Naive thymus-derived CD4-positive, alpha-beta T cell (primary cell): Measurements from ENCODE around the gene NEK7. TPM values are rescaled to one million over a fixed set of nuclear protein-coding genes. Genes with fewer than 3 reads are reported as not detected.

Experiments used
- ATAC-seq: fragments of 150-1000 bp; cut with Tn5 transposase; 2 replicates; pipeline ENCODE4 v1.10.0; 2021; ENCODE audit warnings: mild to moderate bottlenecking, moderate library complexity
- CTCF ChIA-PET: fragments of 350-600 bp; sonication (Branson Sonifier 250); formaldehyde crosslinking; loops from one replicate; lab custom pipeline; 2021; ENCODE audit warnings: antibody characterized with exemption; lab: Charles Lee
- POLR2A ChIA-PET: fragments of 350-600 bp; sonication (Branson Sonifier 250); formaldehyde crosslinking; loops from one replicate; lab custom pipeline; 2021; ENCODE audit warnings: antibody characterized with exemption, inconsistent platforms; lab: Charles Lee
- DNase-seq, 9 donors: peaks; one replicate each; pipeline versions ENCODE4 v3.0.0 to v3.0.0-alpha.2; 2020 to 2022; ENCODE audit warnings: mixed read lengths in 1 of 9
- H3K27ac ChIP-seq: one replicate; pipeline ENCODE4 v1.7.0; 2013; ENCODE audit warnings: mild to moderate bottlenecking, low read depth, low read length, moderate library complexity
- H3K27me3 ChIP-seq, 2 donors: one replicate each; pipeline ENCODE4 v1.7.0; 2013; ENCODE audit warnings: low read length in 2 of 2, mild to moderate bottlenecking in 2 of 2, moderate library complexity in 2 of 2; ENCODE audit not compliant: control insufficient read depth in 2 of 2, insufficient read depth in 2 of 2
- H3K36me3 ChIP-seq, 3 experiments: 1 replicate in 2 of 3; 2 replicates in 1 of 3; pipeline ENCODE4 v1.7.0; 2013; ENCODE audit warnings: low read length in 3 of 3, mild to moderate bottlenecking in 3 of 3, moderate library complexity in 1 of 3; ENCODE audit not compliant: insufficient read depth in 3 of 3, control insufficient read depth in 2 of 3
- H3K4me1 ChIP-seq, 2 donors: one replicate each; pipeline ENCODE4 v1.7.0; 2013; ENCODE audit warnings: low read length in 2 of 2, mild to moderate bottlenecking in 2 of 2, moderate library complexity in 1 of 2; ENCODE audit not compliant: control insufficient read depth in 2 of 2, insufficient read depth in 2 of 2
- H3K4me3 ChIP-seq: 2 replicates; pipeline ENCODE4 v1.7.0; 2013; ENCODE audit warnings: mild to moderate bottlenecking, low read length
- H3K9me3 ChIP-seq, 3 experiments: 1 replicate in 2 of 3; 2 replicates in 1 of 3; pipeline ENCODE4 v1.7.0; 2013; ENCODE audit warnings: low read length in 3 of 3; ENCODE audit not compliant: control insufficient read depth in 2 of 3
- H3K27ac Mint-ChIP-seq, 9 donors: one replicate each; pipeline ENCODE4 v1.8.0; 2020 to 2022; ENCODE audit warnings: mixed read lengths in 9 of 9, mild to moderate bottlenecking in 8 of 9, moderate library complexity in 5 of 9, inconsistent platforms in 2 of 9
- H3K27me3 Mint-ChIP-seq, 5 donors: one replicate each; pipeline ENCODE4 v1.8.0; 2021 to 2022; ENCODE audit warnings: mixed read lengths in 5 of 5, mild to moderate bottlenecking in 1 of 5
- H3K36me3 Mint-ChIP-seq, 5 donors: one replicate each; pipeline ENCODE4 v1.8.0; 2020 to 2022; ENCODE audit warnings: mixed read lengths in 5 of 5, mild to moderate bottlenecking in 3 of 5, inconsistent platforms in 1 of 5
- H3K4me1 Mint-ChIP-seq, 7 donors: one replicate each; pipeline ENCODE4 v1.8.0; 2020 to 2022; ENCODE audit warnings: mixed read lengths in 7 of 7, mild to moderate bottlenecking in 3 of 7, inconsistent platforms in 1 of 7
- H3K4me3 Mint-ChIP-seq, 10 donors: one replicate each; pipeline ENCODE4 v1.8.0; 2020 to 2022; ENCODE audit warnings: mild to moderate bottlenecking in 10 of 10, mixed read lengths in 10 of 10, moderate library complexity in 6 of 10, inconsistent platforms in 2 of 10
- H3K9me3 Mint-ChIP-seq, 11 donors: one replicate each; pipeline ENCODE4 v1.8.0; 2020 to 2022; ENCODE audit warnings: mixed read lengths in 11 of 11, mild to moderate bottlenecking in 4 of 11, inconsistent platforms in 1 of 11, moderate library complexity in 1 of 11
- intact Hi-C, 2 donors: fragments of 100-400 bp; cut with micrococcal nuclease; formaldehyde crosslinking; loops; one replicate each; pipeline ENCODE4 v1.15.1; 2023
- polyA plus RNA-seq, 2 donors: library from polyadenylated mRNA; unstranded; fragments of 300-500 nt; fragmentation: Illumina TruSeq; gene quantifications; one replicate each; pipeline ENCODE4 v1.2.3, GENCODE V29; 2021
- total RNA-seq, 6 experiments: library from RNA in 5 of 6; stranded (reverse) in 5 of 6; gene quantifications; 1 replicate in 5 of 6; 2 replicates in 1 of 6; pipeline ENCODE4 v1.2.3 and lab custom pipeline; 2021 to 2026

Gene NEK7
- total and polyA plus RNA-seq, 7 experiments from 2014 or later, result 25.1 to 68.4 (median 44.5) TPM

- ATAC-seq (no peak), DNase-seq (no peak)
- POLR2A ChIA-PET, result no interaction called here
These were observed 97.7 kb downstream of the NEK7 start for GRCh38 chr1:198254521-198254920.

GRCh38 chr1:198254948-198255347 lies 98.2 kb downstream of the NEK7 start:
- Mint-ChIP-seq H3K4me1 (peaks cover 25 to 69% (median 56%) of the 10 kb centered on the region in 7 donors), H3K27me3 (no peaks in the 10 kb centered on the region), H3K36me3 (peaks cover 0 to 21% (median 9%) of the 10 kb centered on the region in 5 donors), H3K27ac (peak overlapping the region in 1 of 9 donors; percentile 7), H3K9me3 (peaks cover 0 to 5% (median 0%) of the 10 kb centered on the region in 11 donors), H3K4me3 (no peak overlapping the region)
- no peaks in the 10 kb centered on the region for H3K9me3 ChIP-seq
- no peaks in the 10 kb centered on the region for H3K36me3 ChIP-seq
- H3K27ac ChIP-seq, result no peak overlapping the region
- no peak overlapping the region for H3K4me3 ChIP-seq
- H3K4me1 ChIP-seq, result peaks cover 4% of the 10 kb centered on the region in 2 donors
- intact Hi-C loops, result loop anchor here (1.0 to 5.0 kb wide), 3 partner anchors 53 to 167 kb away; partner anchors contain the start of gene NEK7 (in 2 of the 2)
- CTCF ChIA-PET, result interaction anchor here (0.5 to 1.0 kb wide), 3 partner anchors 8 to 178 kb away, joined by 3 read pairs; no protein-coding TSS in a partner anchor
- POLR2A ChIA-PET, result no interaction called here
- ATAC-seq (no peak), DNase-seq (no peak)
- no peaks in the 10 kb centered on the region for H3K27me3 ChIP-seq

More at GRCh38 chr1:198254521-198254920, 97.7 kb downstream of the NEK7 start:
- Histone ChIP-seq H3K9me3 (no peaks in the 10 kb centered on the region), H3K4me3 (no peak overlapping the region), H3K27ac (no peak overlapping the region), H3K4me1 (peaks cover under 1 to 3% of the 10 kb centered on the region in 2 donors), H3K36me3 (no peaks in the 10 kb centered on the region), H3K27me3 (no peaks in the 10 kb centered on the region)
- Mint-ChIP-seq H3K4me3 (no peak overlapping the region), H3K4me1 (peaks cover 25 to 65% (median 52%) of the 10 kb centered on the region in 7 donors), H3K27me3 (no peaks in the 10 kb centered on the region), H3K27ac (no peak overlapping the region), H3K9me3 (peaks cover 0 to 5% (median 0%) of the 10 kb centered on the region in 11 donors), H3K36me3 (peaks cover 0 to 18% (median 9%) of the 10 kb centered on the region in 5 donors)
- CTCF ChIA-PET, result interaction anchor here (1.0 kb wide), 1 partner anchor 8 kb away, joined by 3 read pairs; no protein-coding TSS in a partner anchor
- intact Hi-C loops, result loop anchor here in 1 of 2 donors (1.0 kb wide), 1 partner anchor 166 kb away; no protein-coding TSS in a partner anchor

GRCh38 chr1:198255784-198256183 lies 99.0 kb downstream of the NEK7 start:
- no peak for DNase-seq
- no peaks in the 10 kb centered on the region for H3K9me3 ChIP-seq
- no peaks in the 10 kb centered on the region for H3K27me3 ChIP-seq
- no peaks in the 10 kb centered on the region for H3K36me3 ChIP-seq
- no peak overlapping the region for H3K27ac Mint-ChIP-seq
- H3K4me3 ChIP-seq, result no peak overlapping the region
- H3K4me1 ChIP-seq, result peaks cover 4% of the 10 kb centered on the region in 2 donors
- peaks cover 32 to 75% (median 61%) of the 10 kb centered on the region in 7 donors for H3K4me1 Mint-ChIP-seq
- ChIA-PET CTCF (interaction anchor here (0.5 kb wide), 1 partner anchor 177 kb away, joined by 3 read pairs; no protein-coding TSS in a partner anchor), POLR2A (no interaction called here)
- ATAC-seq, result no peak
- H3K9me3 Mint-ChIP-seq, result peaks cover 0 to 5% (median 0%) of the 10 kb centered on the region in 11 donors
- no peak overlapping the region for H3K4me3 Mint-ChIP-seq
- intact Hi-C loops, result loop anchor here (5.0 kb wide), 2 partner anchors 53 to 98 kb away; partner anchors contain the start of gene NEK7 (in 2 of the 2)
- H3K27me3 Mint-ChIP-seq, result no peaks in the 10 kb centered on the region
- peaks cover 0 to 22% (median 9%) of the 10 kb centered on the region in 5 donors for H3K36me3 Mint-ChIP-seq
- no peak overlapping the region for H3K27ac ChIP-seq

GRCh38 chr1:198258491-198258890 lies 101.7 kb downstream of the NEK7 start:
- POLR2A ChIA-PET, result no interaction called here
- intact Hi-C loops, result loop anchor here (5.0 kb wide), 2 partner anchors 56 to 101 kb away; partner anchors contain the start of gene NEK7 (in 2 of the 2)
- Histone ChIP-seq H3K9me3 (no peaks in the 10 kb centered on the region), H3K4me3 (no peak overlapping the region), H3K36me3 (no peaks in the 10 kb centered on the region), H3K4me1 (peaks cover 4% of the 10 kb centered on the region in 2 donors), H3K27me3 (no peaks in the 10 kb centered on the region), H3K27ac (no peak overlapping the region)
- no peaks in the 10 kb centered on the region for H3K27me3 Mint-ChIP-seq
- H3K36me3 Mint-ChIP-seq, result peaks cover 0 to 17% (median 12%) of the 10 kb centered on the region in 5 donors
- DNase-seq (no peak), ATAC-seq (no peak)
- peaks cover 0 to 3% (median 0%) of the 10 kb centered on the region in 11 donors for H3K9me3 Mint-ChIP-seq
- H3K4me3 Mint-ChIP-seq, result no peak overlapping the region
- peaks cover 21 to 63% (median 42%) of the 10 kb centered on the region in 7 donors for H3K4me1 Mint-ChIP-seq
- CTCF ChIA-PET, result no interaction called here
- H3K27ac Mint-ChIP-seq, result peak overlapping the region in 1 of 9 donors; percentile 42

- POLR2A ChIA-PET, result no interaction called here
- CTCF ChIA-PET, result no interaction called here
These were observed 102.7 kb downstream of the NEK7 start for GRCh38 chr1:198259333-198260074.

GRCh38 chr1:198261886-198262285 lies 105.1 kb downstream of the NEK7 start:
- DNase-seq (no peak), ATAC-seq (no peak)
- Mint-ChIP-seq H3K9me3 (no peaks in the 10 kb centered on the region), H3K4me3 (no peak overlapping the region), H3K27me3 (no peaks in the 10 kb centered on the region), H3K36me3 (peaks cover 4 to 14% (median 12%) of the 10 kb centered on the region in 5 donors), H3K4me1 (peaks cover 14 to 42% (median 29%) of the 10 kb centered on the region in 7 donors), H3K27ac (peak overlapping the region in 2 of 9 donors; percentile 20 to 31)
- Histone ChIP-seq H3K27me3 (no peaks in the 10 kb centered on the region), H3K4me1 (peaks cover 4% of the 10 kb centered on the region in 2 donors), H3K27ac (no peak overlapping the region), H3K4me3 (no peak overlapping the region), H3K9me3 (no peaks in the 10 kb centered on the region), H3K36me3 (peaks cover 0 to 9% (median 0%) of the 10 kb centered on the region in 3 experiments)
- intact Hi-C loops, result no loop called here
- POLR2A ChIA-PET, result interaction anchor here (0.9 kb wide), 1 partner anchor 12 kb away, joined by 3 read pairs; no protein-coding TSS in a partner anchor
- CTCF ChIA-PET, result no interaction called here

More at GRCh38 chr1:198259333-198260074, 102.7 kb downstream of the NEK7 start:
- H3K9me3 ChIP-seq, result no peaks in the 10 kb centered on the region
- no peak overlapping the region for H3K4me3 ChIP-seq
- no peaks in the 10 kb centered on the region for H3K36me3 ChIP-seq
- H3K27me3 ChIP-seq, result no peaks in the 10 kb centered on the region
- Mint-ChIP-seq H3K27ac (peak overlapping the region in 1 of 9 donors; percentile 51), H3K4me1 (peaks cover 17 to 56% (median 37%) of the 10 kb centered on the region in 7 donors), H3K4me3 (no peak overlapping the region), H3K36me3 (peaks cover 0 to 17% (median 12%) of the 10 kb centered on the region in 5 donors), H3K27me3 (no peaks in the 10 kb centered on the region), H3K9me3 (peaks cover 0 to 3% (median 0%) of the 10 kb centered on the region in 11 donors)
- no peak for DNase-seq
- no peak overlapping the region for H3K27ac ChIP-seq
- intact Hi-C loops, result loop anchor here (5.0 kb wide), 2 partner anchors 57 to 102 kb away; partner anchors contain the start of gene NEK7 (in 2 of the 2)
- no peak for ATAC-seq
- peaks cover 4% of the 10 kb centered on the region in 2 donors for H3K4me1 ChIP-seq
